ENCODE measurements around the gene BCR.
"Not testable (repeated sequence)": the region's sequence is repeated elsewhere in the genome, so short reads cannot be mapped to it uniquely, and the experiment has no call there.

BCR gene

DNA sequence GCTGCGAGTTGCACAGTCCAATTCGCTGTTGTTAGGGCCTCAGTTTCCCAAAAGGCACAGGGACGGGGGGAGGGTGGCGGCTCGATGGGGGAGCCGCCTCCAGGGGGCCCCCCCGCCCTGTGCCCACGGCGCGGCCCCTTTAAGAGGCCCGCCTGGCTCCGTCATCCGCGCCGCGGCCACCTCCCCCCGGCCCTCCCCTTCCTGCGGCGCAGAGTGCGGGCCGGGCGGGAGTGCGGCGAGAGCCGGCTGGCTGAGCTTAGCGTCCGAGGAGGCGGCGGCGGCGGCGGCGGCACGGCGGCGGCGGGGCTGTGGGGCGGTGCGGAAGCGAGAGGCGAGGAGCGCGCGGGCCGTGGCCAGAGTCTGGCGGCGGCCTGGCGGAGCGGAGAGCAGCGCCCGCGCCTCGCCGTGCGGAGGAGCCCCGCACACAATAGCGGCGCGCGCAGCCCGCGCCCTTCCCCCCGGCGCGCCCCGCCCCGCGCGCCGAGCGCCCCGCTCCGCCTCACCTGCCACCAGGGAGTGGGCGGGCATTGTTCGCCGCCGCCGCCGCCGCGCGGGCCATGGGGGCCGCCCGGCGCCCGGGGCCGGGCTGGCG, at the start of gene BCR:
Gene BCR, plus strand, starts transcription at position 209 of the 592 bp plus-strand sequence. CDS start 452 bp downstream, outside the sequence.
- peak; percentile 69 for DNase-seq

DNA sequence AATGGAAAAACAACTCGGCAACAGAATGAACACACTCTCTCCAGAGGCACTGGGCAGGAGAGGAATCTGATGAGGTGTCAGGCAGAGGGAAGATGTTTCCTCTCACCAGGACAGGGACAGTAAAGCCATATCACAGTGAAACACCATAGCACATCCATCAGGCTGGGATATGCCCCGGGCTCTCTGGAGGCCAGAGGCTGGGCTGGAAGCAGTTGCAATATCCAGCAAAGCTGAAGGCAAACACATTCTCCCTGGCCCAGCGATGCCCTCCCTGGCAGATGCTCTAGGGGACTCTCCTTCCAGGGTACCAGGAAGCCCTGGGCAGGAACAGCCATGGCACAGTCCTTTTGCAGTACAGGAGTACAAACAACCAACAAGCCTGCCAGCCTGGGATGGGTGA, 49.6 kb upstream of the BCR start:
- no peak for DNase-seq

DNA sequence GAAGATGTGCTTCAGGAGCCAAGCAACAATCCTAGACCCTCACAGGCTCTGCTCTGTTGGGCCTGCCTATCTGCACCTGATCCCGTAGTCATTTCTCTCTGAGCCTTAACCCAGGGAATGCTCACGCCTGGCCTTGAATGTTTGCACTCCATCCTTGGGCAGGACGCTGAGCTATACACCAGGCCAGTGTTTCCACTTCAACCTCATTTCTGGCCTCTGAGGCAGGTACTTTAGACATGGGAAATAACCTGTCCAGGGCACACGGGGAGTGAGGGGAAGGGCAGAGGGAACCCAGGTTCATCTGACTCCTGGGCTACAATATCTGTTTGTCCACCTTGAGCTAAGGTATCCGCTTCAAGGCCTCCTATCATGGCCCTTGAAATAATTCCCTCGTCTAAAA, 48.4 kb upstream of the BCR start:
- DNase-seq: no peak

DNA sequence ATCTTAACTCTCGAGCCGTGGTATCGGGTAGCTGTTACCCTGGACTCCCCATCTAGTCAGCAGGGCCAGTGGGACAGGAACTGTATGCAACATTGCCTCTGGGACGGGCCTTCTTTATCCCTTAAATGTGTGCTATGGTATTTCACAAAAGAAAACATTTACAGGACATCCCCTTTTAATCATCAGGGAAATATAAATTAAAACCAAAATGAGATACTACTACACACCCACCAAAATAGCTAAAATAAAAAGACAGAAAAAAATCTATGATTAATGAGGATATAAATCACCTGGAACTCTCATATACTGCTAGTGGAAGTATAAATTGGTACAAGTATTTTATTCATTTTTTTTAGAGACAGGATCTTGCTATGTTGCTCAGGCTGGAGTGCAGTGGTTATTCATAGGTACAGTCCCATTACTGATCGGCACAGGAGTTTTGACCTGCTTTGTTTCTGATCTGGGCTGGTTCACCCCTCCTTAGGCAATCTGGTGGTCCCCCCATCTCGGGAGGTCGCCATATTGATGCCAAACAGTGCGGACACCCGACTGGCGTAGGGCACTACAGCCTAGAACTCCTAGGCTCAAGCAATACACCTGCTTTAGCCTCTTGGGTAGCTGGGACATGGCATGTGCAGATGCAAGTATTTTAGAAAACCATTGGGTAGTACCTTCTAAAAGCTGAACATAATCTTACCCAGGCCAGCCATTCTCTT, 47.8 kb upstream of the BCR start:
- no peak for DNase-seq

DNA sequence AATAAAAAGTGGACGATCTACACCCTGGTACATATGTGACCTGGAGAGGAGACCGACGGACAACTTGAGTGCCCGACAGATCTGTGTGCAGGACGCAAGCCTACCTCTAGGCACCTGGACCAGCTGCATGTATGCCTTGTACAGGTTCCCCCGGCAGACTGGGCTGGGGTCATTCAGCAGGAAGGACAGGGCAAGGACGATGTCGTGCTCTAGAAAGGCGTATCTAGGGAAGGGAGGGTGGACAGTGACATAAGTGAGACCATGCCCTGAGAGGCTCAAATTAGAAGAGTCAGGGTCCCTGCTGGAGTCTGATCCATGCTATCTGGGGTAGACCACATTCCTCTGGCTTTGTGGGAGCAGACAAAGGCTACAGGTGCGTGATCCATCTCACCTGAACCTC, 46.4 kb upstream of the BCR start:
- DNase-seq: no peak

DNA sequence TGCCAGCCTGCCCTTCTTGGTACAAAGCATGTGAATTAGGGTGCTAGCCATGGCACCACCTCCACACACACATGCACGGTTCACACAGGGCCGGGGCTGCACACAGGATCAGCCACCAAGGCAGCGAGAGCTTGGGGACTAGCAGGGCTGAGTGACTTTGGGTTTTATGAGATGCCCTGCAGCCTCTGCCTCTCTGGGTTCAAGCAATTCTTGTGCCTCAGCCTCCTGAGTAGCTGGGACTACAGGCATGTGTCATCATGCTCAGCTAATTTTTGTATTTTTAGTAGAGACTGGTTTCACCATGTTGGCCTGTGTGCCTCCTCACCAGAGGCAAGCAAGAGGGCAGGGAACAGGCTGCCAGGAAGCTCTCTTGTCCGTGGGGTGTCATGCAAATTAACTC, 43.3 kb upstream of the BCR start:
- not testable (repeated sequence) for DNase-seq

DNA sequence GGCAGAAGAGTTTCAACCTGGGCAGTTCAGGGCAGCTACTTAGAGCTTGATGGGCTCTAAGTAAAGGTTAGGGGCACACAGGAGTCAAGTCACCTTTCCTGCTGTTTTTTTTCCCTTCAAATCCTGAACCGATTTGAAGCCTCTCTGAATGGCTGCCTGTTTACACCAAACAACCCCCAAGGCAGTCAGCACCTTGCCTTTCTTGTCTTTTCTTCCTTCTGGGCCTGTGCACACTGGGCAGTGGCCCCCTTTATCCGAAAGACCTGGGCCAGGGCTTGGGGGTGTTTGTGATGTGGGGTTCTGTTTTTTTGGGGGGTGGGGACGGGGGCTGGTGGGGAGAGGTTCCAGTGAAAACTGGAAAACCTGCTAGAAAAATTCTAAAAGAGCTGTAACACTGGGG, 42.8 kb upstream of the BCR start:
- DNase-seq: no peak

DNA sequence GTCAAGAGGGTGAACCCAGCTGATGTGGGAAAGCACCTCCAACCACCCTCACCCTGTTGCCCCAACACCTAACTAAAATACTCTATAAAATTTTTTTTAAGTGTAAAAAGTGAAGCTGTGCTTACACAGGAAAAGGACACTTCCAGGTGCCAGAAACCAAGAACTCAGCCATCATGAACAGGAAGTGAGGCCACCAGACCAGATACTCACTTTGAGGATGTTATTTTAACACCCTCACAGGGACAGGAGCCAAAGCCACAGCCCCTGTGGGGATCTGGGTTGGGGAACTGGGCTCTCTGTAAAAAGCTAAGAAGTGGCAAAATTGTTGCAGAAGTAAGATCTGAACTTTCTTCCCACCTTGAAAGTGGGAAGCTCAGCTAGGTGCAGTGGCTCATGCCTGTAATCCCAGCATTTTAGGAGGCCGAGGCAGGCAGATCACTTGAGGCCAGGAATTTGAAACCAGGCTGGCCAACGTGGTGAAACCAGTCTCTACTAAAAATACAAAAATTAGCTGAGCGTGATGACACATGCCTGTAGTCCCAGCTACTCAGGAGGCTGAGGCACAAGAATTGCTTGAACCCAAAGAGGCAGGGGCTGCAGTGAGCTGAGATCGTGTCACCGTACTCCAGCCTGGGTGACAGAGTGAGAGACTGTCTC, 42.3 kb upstream of the BCR start:
- peak; percentile 81 for DNase-seq

DNA sequence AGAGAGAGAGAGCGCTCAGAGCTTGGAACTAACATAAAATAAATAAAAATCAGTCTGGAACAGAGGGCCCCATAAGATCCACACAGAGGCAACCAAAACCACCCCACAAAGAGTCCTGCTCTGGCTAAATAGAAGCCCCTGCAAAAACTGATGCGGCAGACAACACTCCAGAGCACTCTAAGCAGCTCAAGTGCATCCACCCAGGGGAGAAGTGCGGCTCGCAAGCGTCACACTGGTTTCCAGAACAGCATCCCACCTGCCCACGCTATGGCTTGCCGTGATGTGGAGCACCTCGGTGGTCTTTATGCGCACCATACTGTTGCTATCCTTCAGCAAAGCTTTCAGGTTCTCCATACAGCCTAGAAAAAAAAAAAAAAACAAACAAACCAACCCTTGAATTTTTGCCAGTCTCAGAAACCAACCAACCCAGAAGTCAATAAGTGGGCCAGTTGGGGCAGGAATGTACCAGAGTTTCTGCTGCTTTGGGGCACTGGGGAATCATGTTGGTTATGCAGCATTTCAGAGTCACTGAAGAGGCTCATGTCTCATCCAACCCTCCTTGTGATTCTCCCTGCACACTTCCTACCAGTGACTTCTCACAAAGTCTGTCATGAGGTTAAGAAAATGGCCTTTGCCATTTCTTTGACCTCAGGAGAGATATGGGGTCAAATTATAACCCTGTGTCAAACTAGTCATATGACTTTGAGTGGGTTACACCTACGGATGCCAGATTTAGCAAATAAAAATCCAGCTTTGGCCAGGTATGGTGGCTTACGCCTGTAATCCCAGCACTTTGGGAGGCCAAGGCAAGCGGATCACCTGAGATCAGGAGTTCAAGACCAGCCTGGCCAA, 41.5 kb upstream of the BCR start:
- no peak for DNase-seq

DNA sequence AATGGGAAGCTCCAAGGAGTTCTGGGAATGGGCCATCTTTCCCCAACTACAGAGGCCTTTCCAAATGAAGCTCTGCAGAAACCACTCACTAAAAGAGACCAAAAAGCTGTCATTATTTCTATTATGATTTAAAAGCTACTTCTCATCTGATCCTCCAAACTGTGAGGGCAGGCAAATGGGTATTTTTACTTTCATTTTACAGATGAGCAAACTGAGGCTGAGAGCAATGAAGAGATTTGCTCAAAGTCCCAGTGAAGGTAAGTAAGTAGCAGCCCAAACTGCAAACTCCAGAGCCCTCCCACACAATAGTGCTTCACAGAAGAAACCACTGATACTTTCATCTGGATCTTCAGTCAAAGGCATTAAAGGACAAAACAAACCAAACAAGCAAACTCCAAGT, 39.9 kb upstream of the BCR start:
- DNase-seq: no peak

DNA sequence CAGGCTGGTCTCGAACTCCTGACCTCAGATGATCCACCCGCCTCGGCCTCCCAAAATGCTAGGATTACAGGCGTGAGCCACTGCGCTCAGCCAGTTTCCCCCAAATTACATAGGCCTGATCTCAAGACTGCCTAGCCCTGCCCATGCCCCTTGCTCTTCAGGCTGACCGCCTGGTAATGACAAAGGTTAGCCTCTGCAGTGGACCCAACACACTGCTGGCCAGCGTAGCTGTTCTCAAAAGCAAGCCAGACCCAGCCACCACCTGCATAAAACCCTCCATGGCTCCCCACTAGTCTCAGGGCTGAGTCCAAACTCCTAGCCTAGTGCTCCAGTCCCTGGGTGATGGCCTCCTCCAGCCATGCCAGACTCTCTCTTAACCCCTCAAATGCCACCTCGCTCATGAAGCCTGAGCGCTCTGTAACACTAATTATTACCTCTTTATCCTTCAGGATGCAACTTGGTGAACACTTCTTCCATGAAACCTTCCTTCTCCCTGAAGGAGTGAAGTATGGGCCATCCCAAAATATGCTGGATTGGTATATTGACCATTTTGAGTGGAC, 37.7 kb upstream of the BCR start:
- no peak for DNase-seq

DNA sequence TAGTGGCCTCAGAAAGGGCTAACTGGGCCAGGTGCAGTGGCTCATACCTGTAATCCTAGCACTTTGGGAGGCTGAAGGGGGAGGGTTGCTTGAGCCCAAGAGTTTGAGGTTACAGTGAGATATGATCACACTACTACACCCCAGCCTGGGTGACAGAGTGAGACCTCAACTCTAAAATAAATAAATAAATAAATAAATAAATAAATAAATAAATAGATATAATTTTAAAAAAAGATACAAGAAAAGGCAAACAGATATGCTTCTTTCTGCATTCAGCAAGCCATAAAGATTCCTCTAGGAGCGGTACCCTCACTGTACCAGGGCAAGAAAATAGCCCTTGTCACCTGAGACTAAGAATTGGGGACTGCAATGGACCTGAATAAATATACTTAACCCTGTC, 37.2 kb upstream of the BCR start:
- no peak for DNase-seq

DNA sequence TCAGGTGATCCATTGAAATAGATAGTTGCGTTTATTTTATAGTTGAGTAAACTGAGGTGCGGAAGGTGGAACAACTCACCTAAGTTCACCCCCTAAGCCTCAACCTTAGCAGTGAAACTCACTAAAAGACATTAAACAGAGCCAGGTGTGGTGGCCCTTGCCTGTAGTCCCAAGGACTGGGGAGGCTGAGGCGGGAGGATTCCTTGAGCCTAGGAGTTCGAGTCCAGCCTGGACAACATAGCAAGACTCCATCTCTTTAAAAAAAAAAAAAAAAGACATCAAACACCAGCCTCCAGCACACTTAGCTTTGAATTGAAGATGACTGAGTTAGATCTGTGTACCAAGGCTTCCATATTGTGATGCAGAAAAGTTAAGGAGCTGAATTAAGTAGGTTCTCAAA, 35.9 kb upstream of the BCR start:
- no peak for DNase-seq

DNA sequence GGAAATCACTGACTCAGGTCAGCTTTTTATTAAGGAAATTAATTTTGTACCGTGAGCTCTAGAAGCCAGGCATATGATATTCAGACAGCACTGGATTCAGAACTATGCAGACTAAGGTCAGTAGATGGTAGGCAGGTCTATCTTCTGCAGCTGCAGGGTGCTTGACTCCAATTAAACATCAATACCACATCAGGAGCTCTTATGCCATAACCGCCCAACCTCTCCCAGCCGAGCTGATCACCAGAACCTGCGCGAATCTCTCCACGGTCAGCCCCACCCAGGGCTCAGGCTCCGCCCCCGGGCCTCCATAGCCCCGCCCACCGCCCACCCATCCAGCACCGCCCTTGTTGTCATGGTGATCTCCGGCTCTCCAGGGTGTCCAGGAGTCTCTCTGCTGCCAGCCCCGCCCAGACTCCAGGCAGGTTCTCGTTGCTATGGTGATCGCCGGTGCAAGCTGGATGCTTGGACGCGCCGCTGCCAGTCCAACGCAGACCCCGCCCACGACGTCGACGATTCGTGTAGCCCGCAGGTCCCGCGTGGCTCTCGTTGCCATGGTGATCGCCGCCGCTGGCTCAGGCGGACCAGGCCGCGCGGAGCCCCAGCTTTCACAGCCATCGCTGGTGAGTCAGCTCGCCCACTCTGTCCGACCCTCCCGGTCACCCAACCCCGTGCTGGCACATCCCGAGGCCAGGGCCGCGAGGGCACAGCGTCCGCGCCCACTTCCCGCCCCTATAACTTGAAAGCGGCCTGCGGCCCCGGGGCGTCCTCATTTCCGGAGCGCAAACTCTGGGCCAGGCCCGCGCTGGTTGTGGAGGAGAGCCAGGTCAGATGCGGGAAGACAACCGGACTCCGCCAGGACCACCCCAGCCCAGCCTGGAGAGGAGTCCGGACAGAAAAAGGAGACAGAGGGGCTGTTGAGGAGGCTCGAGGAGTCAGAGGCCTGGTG, 35.1 kb upstream of the BCR start, which contains the start of gene RAB36:
Gene RAB36, plus strand, starts transcription at position 546 of the 946 bp plus-strand sequence. CDS start 1,140 bp downstream, outside the sequence.
- peak; percentile 97 for DNase-seq

DNA sequence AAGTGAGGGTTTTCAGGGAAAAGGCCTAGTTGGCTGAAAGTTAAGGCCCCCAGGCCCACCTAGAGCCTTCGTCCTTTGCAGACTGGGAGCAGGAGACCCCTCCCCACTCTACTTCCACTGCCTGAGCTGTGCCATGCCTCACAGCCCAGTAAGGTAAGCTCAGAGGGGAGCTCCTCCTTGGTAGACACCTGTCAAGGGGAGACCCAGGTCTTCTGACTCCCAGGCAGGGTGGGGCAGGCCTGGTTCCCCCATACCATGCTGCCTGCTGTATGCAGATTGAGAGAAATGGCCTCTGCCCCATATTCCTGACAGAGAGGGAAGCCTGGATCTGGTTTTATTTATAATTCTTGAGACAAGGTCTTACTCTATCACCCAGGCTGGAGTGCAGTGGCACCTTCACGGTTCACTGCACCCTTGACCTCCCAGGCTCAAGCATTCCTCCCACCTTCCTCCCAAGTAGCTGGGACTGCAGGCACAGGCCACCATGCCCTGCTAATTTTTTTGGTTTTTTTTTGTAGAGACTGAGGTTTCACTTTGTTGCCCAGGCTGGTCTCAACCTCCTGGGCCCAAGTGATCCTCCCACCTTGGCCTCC, 34.3 kb upstream of the BCR start:
- DNase-seq: no peak

DNA sequence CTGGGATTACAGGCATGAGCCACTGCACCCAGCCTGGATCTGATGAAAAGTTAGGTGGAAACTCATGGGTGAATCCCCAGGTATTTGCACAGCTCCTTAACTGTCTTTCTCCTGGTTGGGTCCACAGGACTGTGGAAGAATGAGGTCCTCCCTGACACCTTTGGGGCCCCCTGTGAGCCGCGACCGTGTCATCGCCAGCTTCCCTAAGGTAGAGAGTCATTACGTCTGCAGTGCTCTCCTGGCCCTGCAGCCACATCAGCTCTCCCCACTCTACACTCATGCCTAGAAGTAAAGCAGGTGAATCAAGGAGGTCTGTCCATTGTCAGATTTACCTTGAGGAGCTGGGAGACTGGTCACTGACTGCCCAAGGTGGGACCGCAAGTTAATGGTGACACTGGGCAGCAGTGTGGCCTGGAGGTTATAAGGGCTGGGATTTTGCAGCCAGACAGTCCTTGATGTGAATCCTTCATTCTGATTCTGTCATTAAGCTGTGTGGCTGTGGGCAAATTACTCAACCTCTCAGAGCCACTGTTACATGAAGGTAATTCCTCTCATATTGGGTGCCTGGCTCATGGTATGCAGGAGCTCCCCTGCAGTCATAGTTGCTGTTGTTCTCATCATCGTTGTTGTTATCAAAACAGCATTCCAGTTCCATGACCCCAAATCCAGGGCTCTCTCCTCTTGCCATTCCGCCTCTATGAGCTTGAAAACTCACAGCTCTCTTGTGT, 33.7 kb upstream of the BCR start:
- DNase-seq: no peak

DNA sequence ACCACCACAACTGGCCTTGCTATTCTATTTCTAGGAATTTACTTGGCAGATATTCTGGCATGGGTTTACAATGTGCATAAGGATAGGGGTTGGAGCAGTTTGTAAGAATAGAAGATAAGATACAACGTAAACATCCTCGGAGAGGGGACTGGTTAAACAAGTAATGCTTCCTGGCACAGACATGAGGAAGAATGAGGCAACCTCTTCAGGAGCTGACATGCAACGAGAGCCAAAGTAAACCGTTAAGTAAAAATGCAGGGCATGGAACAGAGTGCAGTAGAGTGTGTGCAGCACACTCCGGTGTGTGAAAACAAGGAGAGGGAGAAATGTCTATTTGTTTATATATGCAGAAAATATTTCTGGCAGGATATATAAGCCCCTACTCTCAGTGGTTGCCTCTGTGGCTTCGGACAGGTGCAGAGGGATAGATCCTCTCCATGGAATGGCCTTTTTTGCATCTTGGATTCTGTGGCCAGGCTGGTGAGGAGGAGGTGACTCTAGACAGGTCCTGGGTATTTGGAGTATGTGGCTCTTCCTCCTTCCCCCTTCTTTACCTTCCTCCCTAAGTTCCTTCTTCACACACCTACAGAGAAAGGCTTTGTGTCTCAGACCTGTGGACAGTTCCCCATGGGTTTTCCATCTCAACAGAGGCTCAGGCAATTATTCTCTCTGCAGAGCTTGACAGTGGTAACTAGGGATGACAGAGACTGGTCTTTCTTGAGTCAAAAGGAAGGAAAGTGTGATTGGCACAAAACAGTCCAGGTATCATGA, 32.5 kb upstream of the BCR start:
- DNase-seq: no peak

DNA sequence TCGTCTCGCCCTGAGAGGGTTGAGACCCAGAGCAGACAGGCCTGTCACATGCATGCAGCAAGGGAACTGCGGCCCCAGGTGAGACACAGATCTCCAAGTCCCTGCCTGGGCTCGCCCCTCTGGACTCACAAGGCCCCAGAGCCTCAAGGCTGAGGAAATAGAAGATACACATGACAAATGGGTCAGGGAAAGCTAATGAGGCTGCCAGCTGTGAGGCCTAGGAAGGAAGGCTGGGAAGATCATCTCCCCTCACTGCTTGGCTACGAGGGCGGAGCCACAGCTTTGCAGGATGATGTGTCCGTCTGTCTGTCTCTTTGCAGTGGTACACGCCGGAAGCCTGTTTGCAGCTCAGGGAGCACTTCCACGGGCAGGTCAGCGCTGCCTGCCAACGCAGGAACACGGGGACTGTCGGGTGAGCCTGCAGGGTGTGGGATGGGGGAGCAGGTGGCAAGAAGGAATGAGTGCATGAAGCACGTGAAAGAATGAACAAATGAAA, 30.5 kb upstream of the BCR start:
- DNase-seq: no peak

DNA sequence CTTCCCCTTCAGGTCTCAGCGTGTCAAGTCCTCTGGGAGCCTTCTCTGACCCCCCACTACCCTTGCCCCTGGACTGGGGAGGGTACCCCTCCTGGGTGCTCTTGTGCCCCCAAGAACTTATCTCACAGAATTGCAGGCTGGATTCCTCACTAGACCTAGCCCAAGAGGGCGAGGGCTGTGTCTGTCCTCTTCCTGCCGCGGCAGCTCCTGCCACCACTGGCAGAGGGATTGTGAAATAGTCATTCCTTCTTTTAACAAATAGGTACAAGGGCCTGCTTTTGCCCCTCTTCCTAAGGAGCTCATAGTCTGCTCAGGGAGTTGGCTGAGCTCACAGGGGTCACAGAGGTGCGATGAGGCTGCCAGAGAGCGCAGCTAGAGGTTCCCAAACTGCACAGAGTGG, 29.5 kb upstream of the BCR start:
- DNase-seq: no peak

DNA sequence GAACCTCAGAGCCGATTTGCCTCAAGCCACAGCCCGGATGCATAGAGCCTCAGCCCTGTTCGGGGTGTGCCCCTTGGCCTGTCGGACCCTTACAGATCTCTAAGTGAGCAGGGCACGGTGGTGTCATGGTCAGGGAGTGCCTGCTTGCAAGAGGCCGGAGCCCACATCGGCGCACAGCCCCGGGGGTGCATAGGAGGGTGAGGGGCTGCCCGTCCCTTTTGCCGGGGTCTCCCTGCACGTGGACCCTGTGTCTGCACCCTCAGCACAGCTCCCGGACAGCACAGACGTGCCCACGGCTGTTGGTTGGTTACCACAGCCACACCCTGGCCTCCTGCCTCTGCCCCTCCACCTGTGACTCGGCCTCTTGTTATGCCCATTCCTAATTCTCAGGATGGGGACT, 28.5 kb upstream of the BCR start:
- no peak for DNase-seq
